Measurements from ENCODE around the gene TBPL2.

Gene TBPL2

DNA sequence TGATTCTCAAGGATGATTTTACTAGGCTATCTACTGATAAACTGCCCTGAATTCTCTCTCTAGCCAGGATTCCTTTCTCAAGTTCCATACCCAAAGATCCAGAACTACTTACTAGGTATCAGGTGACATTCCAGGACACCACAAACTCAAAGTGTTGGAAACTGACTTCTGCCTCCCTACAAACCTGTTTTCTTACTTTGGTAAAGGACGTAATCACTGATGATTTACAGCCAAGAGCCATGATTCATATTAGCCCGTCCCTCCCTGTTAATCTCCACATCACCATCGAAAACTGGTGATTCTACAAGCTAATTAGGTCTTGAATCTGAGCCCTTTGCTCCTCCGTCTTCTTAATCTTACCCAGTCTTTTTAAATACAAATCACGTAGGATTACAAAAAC lies 27.7 kb downstream of the TBPL2 start:
- no peak overlapping the region for H3K4me3 ChIP-seq (replicated peaks in 1 of 2; ENCODE audit: low read depth in 2 of 2, low read length in 2 of 2)
- TF ChIP-seq, protein P1, sequence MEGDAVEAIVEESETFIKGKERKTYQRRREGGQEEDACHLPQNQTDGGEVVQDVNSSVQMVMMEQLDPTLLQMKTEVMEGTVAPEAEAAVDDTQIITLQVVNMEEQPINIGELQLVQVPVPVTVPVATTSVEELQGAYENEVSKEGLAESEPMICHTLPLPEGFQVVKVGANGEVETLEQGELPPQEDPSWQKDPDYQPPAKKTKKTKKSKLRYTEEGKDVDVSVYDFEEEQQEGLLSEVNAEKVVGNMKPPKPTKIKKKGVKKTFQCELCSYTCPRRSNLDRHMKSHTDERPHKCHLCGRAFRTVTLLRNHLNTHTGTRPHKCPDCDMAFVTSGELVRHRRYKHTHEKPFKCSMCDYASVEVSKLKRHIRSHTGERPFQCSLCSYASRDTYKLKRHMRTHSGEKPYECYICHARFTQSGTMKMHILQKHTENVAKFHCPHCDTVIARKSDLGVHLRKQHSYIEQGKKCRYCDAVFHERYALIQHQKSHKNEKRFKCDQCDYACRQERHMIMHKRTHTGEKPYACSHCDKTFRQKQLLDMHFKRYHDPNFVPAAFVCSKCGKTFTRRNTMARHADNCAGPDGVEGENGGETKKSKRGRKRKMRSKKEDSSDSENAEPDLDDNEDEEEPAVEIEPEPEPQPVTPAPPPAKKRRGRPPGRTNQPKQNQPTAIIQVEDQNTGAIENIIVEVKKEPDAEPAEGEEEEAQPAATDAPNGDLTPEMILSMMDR (IDR thresholded peaks at IDR 0.05; ENCODE audit: low read depth, low read length): no peak
- DNase-seq (ENCODE audit: low read depth in 2 of 2): no peak

DNA sequence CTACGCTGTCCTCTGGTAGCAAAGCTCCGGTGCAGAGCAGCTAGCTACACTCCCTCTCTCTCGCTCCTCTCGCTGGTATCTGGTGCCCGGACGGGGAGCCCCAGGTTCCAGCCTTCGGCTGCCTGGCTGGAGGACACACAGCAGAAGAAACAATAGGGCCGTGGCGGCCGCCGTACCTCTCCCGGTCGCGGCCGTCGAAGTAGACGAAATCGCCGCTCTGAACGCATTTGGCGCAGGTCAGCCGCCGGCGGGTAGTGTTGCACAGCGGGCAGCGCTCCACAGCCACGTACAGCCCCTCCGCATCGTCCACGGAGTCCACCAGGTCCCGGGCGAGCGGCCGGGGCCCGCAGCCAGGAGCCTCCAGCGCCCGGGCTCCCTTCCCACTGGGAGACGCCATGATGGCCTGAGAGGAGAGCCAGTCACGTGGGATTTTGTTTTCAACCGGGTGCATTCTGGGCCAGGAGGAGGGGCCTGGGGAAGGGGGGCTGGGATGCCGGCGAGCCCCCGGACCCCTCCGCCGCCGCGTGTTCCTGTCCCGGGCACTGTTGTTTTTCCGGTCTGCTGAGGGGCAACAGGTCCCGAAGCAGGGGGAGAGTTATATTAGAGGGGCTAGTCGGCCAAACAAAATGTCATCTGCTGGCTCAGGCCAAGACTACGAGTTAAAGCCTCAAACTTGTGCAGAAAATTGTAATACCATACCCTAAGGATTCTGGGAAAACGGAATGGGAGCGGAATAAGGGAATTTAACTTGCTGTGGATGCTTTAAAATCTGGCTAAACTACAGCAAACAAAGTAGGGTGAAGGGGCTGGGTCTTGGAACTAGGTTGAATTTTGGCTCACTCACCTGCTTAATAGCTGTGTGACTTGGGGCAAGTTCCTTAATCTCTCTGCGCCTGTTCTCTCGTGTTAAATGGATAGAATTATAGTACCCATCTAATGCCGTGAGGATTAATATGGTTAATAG lies 28.7 kb downstream of the TBPL2 start, which contains the start of gene ATG14:
Gene ATG14, minus strand, starts transcription at position 405 of the 964 bp plus-strand sequence. Its CDS starts 8 bp downstream, at position 397.
- H3K4me3 ChIP-seq (replicated peaks in 1 of 2; ENCODE audit: low read depth in 2 of 2, low read length in 2 of 2): peak within 1 kb of the TSS; percentile 76 to 91
- TF ChIP-seq, protein P1 (IDR thresholded peaks at IDR 0.05; ENCODE audit: low read depth, low read length): no peak
- DNase-seq (ENCODE audit: low read depth in 2 of 2): peak; percentile 82 to 85

DNA sequence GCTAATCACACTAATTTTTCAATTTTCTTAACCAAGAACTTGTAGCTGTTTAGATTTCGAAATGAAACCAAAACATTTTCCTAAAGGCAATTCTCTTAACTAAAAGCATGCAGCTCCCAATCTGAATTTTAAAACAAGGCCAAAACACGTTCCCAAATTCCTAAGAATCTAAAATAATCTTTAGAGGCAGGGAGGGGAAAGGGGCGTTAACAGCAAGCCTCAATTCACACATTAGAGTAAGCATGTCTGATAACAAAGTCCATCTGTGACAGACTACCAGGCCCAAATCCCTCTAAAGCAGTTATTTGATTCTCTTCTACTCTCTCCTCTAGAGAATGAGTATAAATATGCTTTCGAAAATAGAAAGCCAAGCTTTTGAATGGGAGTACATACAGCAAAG lies 29.5 kb downstream of the TBPL2 start:
- DNase-seq (ENCODE audit: low read depth in 2 of 2): no peak
- peak overlapping the region; percentile 76 to 91 for H3K4me3 ChIP-seq (replicated peaks in 1 of 2; ENCODE audit: low read depth in 2 of 2, low read length in 2 of 2)
- TF ChIP-seq, protein P1 (IDR thresholded peaks at IDR 0.05; ENCODE audit: low read depth, low read length): no peak

DNA sequence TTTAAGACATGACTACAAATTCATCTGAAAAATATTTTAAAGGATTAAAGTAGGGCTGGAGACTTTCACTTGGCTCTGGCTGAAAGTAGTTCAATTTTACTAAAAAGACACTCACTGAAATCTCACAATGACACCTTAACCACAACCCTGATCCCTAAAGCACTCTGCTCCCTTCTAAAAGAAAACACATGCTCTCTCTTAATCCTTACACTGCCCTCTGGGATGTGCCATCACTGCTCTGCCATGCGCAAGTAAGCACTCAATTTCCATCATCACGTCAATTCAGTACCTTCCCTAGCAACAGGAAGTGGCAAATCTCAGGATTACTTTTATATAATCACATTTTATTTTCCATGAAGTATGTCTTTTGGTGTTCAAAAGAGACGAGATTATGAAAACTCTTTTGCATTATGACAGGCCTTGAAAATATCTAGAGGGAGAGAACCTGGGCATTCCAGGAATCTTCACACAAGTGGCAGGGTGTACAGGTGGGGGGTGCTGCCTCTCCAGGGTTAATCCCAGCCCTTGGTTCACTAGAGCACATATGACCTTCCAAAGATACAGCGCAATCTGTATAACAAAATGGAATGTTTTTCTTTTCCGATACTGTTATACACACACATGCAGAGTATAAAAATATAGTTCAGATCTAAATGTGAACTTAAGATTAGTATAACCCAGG lies 36.1 kb downstream of the TBPL2 start:
- H3K4me3 ChIP-seq (replicated peaks in 1 of 2; ENCODE audit: low read depth in 2 of 2, low read length in 2 of 2): no peak overlapping the region
- no peak for DNase-seq (ENCODE audit: low read depth in 2 of 2)
- TF ChIP-seq, protein P1 (IDR thresholded peaks at IDR 0.05; ENCODE audit: low read depth, low read length): no peak

DNA sequence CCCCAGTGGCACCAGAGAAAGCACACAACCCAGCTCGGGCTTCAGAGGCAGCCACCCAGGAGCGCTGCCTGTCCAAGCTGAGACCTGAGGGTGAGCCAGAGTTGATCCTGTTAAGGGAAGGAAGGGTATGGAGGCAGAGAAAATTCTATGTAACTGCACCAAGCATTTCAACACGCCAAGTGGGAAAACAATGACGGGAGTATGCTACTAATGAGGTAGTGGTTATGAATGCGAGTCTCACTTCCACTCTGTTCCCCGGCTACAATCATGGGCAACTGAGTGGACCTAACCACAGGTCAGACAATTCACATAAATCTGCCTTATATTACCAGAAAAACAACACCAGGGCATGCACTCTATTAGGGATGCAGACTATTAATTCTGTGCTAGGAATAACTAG lies 38.7 kb downstream of the TBPL2 start:
- no peak for DNase-seq (ENCODE audit: low read depth in 2 of 2)
- TF ChIP-seq, protein P1 (IDR thresholded peaks at IDR 0.05; ENCODE audit: low read depth, low read length): no peak
- H3K4me3 ChIP-seq (replicated peaks in 1 of 2; ENCODE audit: low read depth in 2 of 2, low read length in 2 of 2): no peak overlapping the region

DNA sequence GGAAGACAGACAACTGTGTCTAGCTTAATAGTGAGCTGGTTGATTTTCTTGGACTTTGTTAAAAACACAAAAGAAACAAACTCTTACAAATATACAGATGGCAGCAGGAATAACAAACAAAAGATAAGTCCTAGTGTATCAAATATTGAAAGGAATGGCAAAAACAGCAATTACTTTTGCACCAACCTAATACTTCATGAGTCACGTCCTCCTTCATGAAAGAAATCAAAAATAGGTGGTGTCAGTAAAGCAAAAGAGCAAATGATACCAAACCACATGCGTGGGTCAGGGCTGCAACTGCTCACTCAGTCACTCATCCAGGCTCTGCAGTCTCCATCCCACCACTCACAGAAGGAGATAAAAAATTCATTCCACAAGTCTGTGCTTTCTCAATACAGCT lies 40.6 kb downstream of the TBPL2 start:
- no peak for DNase-seq (ENCODE audit: low read depth in 2 of 2)
- no peak overlapping the region for H3K4me3 ChIP-seq (replicated peaks in 1 of 2; ENCODE audit: low read depth in 2 of 2, low read length in 2 of 2)
- TF ChIP-seq, protein P1 (IDR thresholded peaks at IDR 0.05; ENCODE audit: low read depth, low read length): no peak
